Endothelial cell of hepatic sinusoid (primary cell): ENCODE data around the gene RELT.

Source experiments
- in situ Hi-C: cut with HindIII; loops from 2 replicates; pipeline ENCODE4 v1.10.0; 2017; ENCODE audit warnings: low sequenced_read_pairs

The RELT gene

DNA sequence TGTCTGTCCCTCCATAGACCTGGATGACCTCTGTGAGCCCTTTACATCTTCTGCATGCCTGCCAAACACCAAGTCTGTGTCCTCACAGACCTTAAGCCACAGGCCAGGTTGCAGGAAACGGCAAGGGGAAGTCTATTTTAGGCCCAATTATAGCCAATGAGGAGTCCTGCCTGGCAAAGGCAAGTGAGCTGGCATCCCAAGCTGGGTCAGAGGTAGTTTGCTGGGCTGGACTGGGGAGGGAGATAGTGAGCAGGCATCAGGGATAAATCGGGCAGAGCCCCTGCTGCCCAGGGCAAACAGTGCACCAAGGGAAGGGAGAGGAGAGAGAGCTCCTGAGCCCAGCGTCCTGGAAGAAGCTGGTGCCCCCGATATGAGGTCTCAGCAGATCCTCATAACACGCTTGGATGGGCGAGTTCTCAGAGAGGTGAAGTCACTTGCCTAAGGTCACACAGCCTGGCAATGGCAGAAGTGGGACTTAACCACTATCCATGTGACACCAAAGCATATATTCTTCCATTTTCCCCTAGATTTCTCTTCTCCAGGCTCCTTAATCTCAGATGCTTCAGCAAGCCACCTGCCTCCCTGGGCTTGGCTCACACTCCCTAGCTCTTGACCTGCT is 3.7 kb upstream of the RELT start:
- in situ Hi-C loops: no loop called here

DNA sequence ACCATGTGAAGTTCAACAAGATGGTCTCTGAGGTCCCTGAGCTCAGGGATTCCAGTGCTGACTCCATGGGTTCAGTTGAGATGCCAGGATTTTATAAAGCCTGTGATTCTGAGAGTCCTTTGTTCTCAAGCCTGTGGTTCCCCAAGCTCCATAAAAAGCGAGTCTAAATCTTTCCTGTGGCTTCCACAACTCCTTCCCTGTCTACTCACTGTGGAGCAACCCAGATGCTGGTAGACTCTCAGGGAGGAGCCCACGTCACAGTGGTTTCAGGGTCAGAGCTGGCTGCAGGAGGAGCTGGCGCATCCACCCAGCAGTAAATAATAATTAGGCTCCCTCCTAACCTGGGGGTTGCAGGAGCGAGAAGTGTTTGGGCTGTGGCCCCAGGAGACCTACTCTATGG is 2.0 kb upstream of the RELT start:
- in situ Hi-C loops: no loop called here

DNA sequence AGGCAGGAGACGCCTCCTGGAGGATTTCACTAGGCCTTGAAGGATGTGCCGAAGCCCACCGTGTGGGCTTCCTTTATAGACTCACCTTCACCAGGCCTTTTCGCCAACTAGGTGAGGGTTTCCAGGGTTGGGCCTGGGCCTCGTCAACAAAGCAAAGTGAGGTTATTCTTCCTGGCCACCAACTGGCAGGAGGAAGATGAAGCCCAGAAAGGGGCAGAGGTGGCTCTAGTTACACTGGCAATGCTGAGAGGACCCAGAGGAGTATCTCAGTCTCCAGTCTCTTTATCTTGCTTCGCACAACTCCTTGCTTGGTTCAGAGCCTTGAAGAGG is 404 bp upstream of the RELT start:
- in situ Hi-C loops: no loop called here

DNA sequence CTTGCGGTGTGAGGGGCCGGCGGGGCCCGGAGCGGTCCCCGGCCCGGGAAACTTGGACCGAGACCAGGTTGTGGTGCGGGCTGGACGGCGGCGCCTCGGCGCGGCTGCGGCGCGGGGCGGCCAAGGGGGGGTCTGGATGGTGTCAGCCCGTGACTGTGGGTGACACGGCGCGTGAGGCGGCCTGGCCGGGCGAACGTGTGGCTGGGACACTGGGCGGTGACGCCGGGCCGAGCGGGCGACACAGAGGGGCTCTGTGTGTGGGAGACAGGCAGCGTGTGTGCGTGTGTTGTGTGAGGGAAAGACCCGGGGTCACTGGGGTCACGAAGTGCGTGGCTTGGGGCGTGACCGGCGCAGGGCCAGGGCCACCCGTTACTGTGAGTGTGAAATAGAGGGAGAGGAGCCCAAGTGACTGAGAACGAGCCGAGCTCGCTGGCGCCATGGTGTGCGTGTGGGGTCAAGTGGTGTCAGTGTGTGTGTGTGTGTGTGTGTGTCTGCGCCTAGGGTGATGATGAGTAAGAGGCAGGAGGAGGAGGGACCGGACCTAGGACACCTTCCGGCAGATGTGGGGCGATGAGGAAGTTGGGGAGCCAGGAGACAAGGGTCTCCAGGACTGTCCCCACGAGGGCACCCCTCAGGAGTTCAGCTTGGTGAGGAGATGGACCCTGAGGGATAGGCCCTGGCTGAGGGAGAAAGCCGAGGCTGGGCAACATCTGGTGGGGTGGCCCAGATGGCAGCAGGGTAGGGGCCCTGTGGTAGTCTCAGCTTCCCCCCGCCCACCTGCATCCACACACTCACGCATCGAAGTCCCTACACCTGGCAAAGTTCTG is 817 bp downstream of the RELT start:
- in situ Hi-C loops: no loop called here

DNA sequence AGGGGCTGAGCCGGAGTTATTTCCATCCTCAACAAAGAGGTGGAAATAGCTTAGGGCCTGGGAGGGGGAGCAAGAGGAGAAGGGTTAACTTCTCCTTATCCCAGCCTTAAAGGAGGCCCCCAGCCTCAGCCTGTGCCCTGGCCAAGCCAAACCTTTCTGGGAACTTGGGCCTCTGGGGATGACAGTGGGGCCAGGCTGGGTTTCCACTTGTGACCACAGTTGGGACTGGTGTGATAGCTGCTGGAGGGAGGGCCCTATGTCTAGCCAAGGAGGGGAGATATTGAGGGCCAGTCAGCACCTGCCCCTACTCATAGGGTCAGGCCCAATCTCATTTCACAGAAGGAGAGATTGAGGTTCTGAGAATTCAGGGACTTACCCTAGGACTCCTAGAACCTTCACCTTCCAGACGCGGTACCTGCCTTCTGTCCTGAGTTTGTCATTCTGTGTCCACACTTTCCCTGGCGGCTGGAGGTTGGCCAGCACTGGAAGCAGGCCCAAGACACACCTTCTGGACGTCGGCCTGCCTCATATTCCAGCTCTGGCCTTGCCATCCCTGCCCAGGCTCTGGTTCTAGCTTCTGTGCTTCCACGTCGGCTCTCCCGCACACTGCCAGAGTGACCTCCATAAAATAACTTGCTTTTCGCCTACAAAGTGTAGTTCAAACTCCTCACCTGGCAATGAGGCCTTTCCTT is 3.1 kb downstream of the RELT start:
- in situ Hi-C loops: no loop called here

DNA sequence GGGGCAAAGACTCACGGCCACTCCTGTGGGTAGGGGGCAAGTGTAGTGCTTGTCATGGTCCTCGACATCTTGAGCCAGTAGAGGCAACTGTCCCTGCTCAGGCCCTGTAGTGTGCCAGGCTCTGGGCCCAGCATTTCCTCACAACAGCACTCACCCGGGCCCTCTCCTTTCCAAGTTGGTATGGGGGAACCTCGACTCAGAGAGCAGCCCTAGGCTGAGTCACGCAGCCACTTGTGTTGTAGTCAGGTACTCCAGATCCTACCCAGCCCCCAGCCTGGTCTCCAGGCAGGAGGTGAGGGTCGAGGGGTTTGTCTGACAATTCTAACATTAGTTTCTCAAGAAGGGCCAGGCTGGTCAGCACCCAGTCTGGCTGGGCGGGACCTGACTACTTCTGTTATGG is 4.1 kb downstream of the RELT start:
- in situ Hi-C loops: no loop called here

DNA sequence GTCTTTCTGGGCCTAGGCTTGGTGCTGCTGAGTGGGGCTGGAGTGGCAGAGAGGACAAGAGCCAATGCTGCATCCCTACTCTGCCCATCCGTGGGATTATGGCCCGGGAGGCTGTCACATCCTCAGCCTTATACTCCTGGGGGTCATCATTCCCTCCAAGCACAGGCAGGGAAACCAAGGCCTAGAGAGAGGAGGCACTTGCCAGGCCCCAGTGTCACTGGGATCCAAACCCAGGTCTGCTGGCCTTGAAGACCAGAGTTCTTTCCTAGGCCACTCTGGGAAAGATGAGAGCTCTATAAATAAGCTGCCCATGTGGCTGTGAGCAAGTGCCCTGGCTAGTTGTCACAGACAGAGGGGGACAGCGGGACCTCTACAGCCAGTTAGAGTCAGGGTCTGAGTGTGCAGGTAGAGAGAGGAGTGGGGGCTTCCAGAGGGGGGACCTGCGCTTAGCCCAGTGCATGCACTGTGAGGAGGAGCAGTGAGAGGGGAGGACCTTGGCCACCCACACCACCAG is 4.8 kb downstream of the RELT start:
- in situ Hi-C loops: no loop called here

DNA sequence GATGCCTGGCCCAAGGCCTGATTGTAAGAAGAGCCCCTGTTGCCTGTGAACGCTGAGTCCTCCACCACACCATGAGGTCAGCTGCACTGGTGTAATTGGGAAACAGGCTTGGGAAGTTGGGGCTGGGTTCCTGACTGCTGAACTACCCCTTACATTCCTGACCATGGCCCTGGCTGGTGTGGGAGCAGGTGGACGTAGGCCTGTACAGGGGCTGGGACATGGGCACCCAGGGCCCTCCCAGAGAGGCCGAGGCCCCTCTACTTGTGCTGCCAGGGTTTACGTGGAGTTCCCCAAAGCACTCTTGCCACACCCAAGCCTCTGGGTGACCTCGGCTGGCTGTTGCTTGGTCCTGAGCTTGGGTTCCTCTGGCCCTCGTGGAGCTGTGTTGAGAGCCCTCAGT is 5.4 kb downstream of the RELT start:
- in situ Hi-C loops: no loop called here

DNA sequence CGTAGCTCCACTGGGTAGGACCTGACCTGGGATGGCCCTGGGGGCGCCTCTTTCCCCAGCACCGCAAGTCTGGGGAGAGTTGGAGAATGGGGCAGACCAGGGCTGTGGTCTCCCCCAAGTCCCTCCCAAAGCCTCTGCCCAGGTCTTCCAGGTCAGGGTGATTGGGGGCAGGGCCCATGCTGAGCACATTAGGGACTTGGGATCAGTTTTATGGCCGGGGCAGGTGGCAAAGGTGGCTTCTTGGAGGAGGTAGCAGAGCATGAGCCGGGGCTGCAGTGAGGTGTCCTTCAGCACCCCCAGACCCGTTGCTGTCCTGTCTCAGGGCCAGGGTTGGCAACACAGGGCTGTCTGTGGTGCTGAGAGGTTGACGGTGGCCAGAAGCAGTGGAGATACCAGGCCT is 6.0 kb downstream of the RELT start:
- in situ Hi-C loops: no loop called here

DNA sequence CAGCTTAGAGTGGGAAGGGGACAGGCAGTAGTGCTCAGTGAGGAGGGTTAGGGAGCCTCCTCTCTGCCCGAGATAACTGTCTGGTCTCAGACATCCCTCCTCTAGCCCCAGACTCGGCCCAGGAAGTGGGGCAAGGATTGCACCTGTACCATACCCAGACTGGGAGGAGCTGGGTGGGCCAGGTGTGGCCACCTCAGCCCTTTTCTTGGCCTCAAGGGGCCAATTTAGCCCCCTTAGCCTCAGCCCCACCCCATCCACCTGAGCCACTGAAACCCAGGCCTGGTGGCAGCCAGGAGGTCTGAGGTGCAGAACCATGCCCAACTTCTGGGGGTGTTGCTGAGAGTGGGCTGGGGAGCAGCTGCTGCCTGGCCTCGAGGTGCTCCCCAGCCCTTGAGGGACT is 6.5 kb downstream of the RELT start:
- in situ Hi-C loops: no loop called here

DNA sequence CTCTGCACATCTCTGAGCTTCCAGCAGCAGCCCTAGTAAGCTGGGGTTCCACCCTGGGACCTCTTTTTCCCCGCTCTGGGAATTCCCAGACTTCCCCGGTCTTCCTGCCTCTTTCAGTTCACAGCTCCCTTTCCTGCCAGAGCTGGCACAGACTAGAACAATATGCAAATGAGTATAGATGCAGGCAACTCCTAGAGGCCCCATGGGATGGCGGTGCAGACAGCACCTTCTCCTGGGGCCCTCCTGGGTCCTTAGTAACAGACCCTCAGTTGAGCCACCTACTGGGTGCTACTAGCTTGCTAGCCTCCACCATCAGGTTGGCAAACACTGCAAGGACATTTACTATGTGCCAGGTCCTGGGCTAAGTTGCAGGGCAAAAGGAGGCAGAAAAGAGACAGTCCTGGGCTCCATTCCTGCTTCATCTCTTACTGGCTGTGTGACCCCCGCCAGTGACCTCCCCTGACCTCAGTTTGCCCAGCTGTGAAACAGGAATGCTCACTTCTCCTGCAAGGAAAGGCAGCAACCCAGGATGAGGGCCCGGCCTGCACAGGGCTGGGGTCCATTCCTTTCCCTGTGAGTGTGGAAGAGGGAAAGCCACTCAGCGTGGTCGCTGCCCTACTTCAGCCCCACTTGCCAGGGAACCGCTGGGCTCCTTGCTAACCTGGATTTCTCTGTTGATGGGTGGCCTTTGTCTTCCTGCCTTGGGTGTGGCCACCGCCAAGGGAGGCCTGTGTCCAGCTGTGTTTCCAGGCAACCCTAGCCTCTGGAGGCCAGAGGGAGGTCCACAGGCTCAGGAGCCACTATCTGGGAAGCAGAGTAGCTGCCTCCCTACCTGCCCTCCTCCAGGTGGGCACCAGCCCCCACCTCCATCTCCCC is 7.3 kb downstream of the RELT start:
- in situ Hi-C loops: no loop called here

DNA sequence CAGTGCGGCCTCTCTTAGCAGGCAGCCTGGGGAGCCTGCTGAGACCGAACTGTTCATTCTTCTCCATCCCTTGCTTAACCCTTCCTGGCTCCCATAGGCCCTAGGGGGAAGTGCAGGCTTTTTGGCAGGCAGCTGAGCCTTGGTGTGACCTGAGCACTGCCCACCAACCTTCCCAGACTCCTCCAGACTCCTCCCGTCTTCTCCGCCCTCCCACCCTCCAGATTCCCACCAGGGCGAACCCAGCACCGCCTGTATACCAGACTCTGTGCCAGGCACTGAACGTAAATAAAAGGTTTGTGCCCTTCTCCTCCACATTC is 7.9 kb downstream of the RELT start:
- in situ Hi-C loops: no loop called here

DNA sequence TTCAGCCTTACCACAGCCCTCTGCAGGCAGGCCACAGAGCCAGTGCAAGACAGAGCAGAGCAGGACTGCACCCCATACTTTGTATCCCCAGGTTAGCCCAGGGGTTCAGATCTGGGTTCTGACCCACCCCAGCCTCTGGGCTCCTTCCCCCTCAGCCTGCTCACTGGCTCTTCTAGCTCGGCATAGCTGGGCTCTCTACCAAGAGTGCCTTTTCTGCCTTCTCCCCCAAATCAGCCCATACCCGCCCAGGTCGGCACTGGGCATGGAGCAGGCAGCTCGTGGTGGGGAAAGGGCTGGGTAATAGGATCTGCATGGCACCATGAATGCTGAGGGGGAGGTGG is 8.3 kb downstream of the RELT start:
- in situ Hi-C loops: no loop called here

DNA sequence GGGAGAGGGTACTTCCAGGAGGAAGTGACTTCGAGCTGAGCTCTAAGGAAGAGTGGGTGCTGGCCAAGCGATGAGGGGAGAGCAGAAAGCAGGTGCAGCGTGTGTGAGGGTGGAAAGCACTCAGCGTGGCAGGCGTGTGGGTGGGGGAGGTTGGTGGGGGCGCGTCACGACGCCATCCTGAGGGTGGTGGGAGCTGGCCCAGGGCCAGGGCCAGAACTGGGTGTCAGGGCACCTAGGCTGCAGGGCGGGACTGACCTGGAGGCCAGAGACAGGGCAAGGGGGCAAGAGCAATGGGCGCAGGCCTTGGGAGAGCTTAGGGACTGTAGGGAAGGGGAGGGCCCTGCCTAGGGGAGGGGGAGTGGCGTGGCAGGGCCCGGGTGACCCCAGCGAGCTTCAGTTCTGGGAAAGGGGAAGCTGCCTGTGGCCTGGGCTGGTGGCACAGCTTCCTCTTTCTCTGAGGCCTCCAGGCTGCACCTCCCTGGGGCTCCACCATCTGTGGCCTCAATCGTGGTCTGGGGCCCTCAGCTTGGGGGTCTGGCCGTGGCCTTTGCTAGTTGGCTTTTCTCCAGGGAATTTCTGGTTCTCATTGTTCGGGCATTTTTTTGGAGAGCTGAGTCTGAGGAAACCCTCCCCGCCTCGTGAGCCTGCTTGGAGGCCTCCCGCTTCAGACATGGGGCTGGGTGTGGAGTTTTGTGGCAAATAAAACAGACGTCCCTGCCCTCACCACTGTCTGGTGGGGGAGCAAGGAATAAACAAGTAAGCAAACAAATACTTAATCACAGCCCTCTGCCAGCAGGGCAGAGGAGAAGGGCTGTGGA is 8.9 kb downstream of the RELT start:
- in situ Hi-C loops: no loop called here

DNA sequence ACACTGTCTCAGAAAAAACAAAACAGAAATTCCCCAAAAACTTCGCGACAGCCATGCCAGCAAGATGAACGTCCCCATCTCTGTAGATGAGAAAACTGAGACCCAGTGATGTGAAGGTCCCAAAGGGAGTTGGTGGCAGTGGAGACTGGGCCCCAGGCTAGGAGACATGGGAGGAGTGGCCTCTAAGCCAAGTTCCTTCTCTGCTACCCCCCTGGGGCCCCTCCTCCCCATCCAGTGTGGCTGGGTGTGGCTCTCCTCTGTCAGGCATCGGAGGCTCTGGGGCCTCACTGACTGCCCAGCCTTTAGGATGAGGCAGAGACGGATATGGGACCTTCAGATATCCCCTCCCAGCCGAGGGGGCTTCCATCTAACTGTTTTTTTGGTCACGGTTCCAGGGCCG is 9.8 kb downstream of the RELT start:
- in situ Hi-C loops: no loop called here

DNA sequence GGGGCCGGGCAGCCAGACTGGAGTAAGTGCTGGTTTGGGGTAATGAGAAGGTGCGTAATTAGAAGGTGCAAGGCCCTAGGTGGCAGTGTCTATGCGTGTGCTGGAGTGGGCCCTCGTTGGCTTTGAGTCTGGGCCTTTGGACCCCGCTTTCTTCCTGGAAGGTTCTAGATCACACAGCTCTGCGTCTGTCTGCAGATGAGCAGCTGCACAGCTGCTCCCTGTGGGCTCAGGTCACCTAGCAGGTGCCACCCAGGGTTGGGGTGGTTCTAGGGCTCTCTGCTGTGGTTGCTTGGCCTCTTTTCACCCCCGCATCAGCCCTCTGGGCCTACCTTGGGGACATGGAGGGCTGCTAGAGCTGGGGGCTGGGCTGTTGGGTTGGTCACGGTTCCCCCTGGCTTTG is 10.3 kb downstream of the RELT start:
- in situ Hi-C loops: no loop called here

DNA sequence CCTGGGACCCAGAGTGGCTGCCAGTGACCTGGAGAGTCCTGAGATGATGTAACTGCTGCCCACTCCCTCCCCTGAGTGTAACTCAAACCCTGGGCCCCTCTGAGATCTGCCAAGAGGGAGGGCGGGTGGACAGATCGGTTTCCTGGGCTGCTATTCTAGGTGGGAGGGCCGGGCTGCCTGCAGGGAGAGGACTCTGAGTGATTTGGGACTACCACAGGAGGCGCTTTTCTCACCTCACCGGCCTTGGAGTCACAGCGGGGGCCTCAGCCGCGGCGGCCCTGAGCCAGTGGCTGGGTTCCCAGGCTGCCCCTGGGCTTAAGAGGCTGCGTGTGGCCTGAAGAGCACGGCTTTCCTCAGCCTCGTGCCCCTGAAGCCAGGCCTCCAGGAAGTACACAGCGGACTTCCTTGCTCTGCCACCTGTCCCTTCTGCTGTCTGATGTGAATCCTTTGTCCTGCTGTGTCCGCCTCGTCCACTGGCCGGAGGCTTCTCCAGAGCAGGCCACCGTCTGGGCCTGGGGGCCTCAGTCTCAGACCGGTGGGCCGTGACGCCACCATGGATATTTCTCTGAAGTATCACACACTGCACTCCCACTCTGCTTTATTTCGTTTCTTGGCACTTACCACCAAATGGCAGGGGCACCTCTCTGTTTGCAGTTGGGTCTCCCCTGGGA is 11.5 kb downstream of the RELT start:
- in situ Hi-C loops: no loop called here

DNA sequence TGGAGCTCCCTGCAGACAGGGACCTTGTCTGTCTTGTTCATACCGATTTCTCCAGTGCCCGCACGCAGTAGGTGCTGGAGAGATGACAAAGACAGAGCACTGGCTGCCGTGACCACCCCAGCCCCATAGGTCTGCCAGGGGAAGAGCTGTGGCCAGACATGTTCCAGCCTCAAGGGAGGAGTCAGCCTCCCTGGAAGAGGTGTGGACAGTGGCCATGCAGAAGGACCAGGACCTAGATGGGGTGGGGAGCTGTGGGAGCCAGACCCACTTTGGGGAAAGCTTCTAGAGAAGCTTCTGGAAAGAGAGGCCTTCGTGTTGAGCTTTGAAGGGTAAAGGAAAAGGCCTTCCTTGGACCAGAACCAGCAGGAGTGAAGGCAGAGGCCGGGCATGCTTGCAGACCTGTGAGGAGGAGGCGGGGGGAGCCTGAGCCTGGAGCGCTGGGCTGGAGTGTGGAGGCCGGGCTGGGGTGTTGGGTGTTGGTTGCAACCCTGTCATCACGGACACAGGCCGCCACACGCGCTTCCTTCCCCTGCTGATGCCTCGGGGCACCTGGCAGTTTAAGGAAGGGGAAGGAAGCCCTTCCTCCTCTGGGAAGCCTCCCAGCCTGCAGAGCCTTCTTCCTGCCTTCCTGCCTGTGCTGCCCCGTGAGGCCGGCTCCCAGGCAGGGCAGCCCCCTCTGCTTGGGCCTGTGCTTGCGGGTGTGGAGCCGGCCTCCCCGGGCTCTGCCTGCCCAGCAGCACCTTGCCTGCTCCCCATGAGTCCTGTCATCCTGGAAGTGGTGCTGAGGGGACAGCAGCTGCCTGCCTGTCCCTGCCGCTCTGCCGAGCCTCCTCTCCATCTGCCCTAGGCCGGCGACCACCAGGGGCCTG is 12.3 kb downstream of the RELT start:
- in situ Hi-C loops: no loop called here

DNA sequence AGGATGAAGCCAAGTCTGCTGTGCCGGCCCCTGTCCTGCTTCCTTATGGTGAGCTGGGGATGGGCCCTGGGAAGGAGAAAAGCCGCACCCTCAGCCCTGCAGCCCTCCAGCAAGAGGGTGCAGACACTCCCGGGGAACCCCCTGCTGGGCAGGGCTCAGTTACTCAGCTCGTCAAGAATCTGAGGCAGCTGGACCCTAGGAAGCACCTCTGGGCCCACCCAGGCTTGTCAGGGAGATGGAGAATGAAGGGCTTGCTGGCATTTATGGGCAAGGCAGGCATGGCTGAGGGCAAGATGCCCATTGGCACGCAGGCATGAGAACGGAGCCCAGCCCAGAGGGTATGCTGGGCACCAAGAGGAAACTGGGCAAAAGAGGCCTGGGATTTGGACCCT is 12.9 kb downstream of the RELT start:
- in situ Hi-C loops: no loop called here
